ENCODE measurements around the gene CLTC.

- TF ChIP-seq CTCF (IDR thresholded peaks at IDR 0.05) (no peak), POLR2A (IDR thresholded peaks at IDR 0.05) (no peak)
Observed at GRCh38 chr17:59730268-59730834, 110.7 kb downstream of the CLTC start.
